HG03135 (cell line): ENCODE measurements around the gene CHPF2.

Experiments
- ATAC-seq: cut with Tn5 transposase; IDR thresholded peaks from one replicate; pipeline ENCODE4 v1.9.1; 2021; ENCODE audit warnings: mild to moderate bottlenecking, moderate library complexity; ENCODE audit not compliant: unreplicated experiment

CHPF2 gene

GRCh38 chr7:151282111-151282510 is 49.8 kb downstream of the CHPF2 start:
- no peak for ATAC-seq

- ATAC-seq = no peak
Measured at GRCh38 chr7:151283302-151283701, 51.0 kb downstream of the CHPF2 start.

- no peak for ATAC-seq
Measured at GRCh38 chr7:151286148-151286547, 53.9 kb downstream of the CHPF2 start.
